8988T (cell line): ENCODE results near the gene COLEC11.
A peak's percentile ranks its signal among the peaks of the same experiment; 100 is the strongest.

ENCODE experiments used
- DNase-seq: peaks from one replicate; pipeline ENCODE4 v3.0.0; 2011

COLEC11 gene

GRCh38 chr2:3585261-3586109, 9.4 kb upstream of the COLEC11 start:
- no peak for DNase-seq

- no peak for DNase-seq
These were observed 8.7 kb upstream of the COLEC11 start for GRCh38 chr2:3586220-3586619.

GRCh38 chr2:3587021-3587420, 7.9 kb upstream of the COLEC11 start:
- no peak for DNase-seq

GRCh38 chr2:3587432-3587831, 7.5 kb upstream of the COLEC11 start:
- DNase-seq, result no peak

GRCh38 chr2:3588084-3588483, 6.8 kb upstream of the COLEC11 start:
- no peak for DNase-seq

- no peak for DNase-seq
These were observed 5.8 kb upstream of the COLEC11 start for GRCh38 chr2:3589086-3589485.

GRCh38 chr2:3595404-3595803, 492 bp downstream of the COLEC11 start:
- DNase-seq, result no peak

- DNase-seq, result no peak
These were observed 1.1 kb downstream of the COLEC11 start for GRCh38 chr2:3595985-3596384.

GRCh38 chr2:3596901-3597417, 2.0 kb downstream of the COLEC11 start:
- DNase-seq, result no peak

GRCh38 chr2:3597567-3597966, 2.7 kb downstream of the COLEC11 start:
- no peak for DNase-seq

GRCh38 chr2:3598197-3598910, 3.4 kb downstream of the COLEC11 start:
- DNase-seq, result no peak

- DNase-seq, result no peak
These were observed 4.3 kb downstream of the COLEC11 start for GRCh38 chr2:3598912-3599854.

- DNase-seq, result no peak
These were observed 5.4 kb downstream of the COLEC11 start for GRCh38 chr2:3600256-3600855.

- DNase-seq, result no peak
These were observed 6.8 kb downstream of the COLEC11 start for GRCh38 chr2:3601561-3602271.

GRCh38 chr2:3602553-3603339, 7.8 kb downstream of the COLEC11 start:
- DNase-seq, result no peak

GRCh38 chr2:3603536-3604206, 8.8 kb downstream of the COLEC11 start:
- no peak for DNase-seq

GRCh38 chr2:3604207-3604877, 9.4 kb downstream of the COLEC11 start:
- DNase-seq, result no peak

- peak; percentile 64 for DNase-seq
These were observed 10.4 kb downstream of the COLEC11 start for GRCh38 chr2:3604991-3605961.

GRCh38 chr2:3606028-3606369, 11.1 kb downstream of the COLEC11 start:
- no peak for DNase-seq
